HFFc6 (cell line): ENCODE data around the gene PLD5. TPM values are rescaled to one million over a fixed set of nuclear protein-coding genes. Genes with fewer than 3 reads are reported as not detected.
"Not testable (repeated sequence)": the region's sequence is repeated elsewhere in the genome, so short reads cannot be mapped to it uniquely, and the experiment has no call there.

Source experiments
- DNase-seq: peaks from one replicate; pipeline ENCODE4 v3.0.0-alpha.2; 2018
- H3K27ac Mint-ChIP-seq: 2 replicates; pipeline ENCODE4 v1.8.0; 2020; ENCODE audit warnings: mild to moderate bottlenecking, mixed read lengths
- H3K27me3 Mint-ChIP-seq: 2 replicates; pipeline ENCODE4 v1.8.0; 2021; ENCODE audit warnings: mild to moderate bottlenecking, moderate library complexity, mixed read lengths; ENCODE audit not compliant: insufficient read depth
- H3K36me3 Mint-ChIP-seq: 2 replicates; pipeline ENCODE4 v1.8.0; 2021; ENCODE audit warnings: low read depth, mixed read lengths
- H3K4me1 Mint-ChIP-seq: 2 replicates; pipeline ENCODE4 v1.8.0; 2020; ENCODE audit warnings: low read depth, mixed read lengths
- H3K4me3 Mint-ChIP-seq: 2 replicates; pipeline ENCODE4 v1.8.0; 2020; ENCODE audit warnings: mild to moderate bottlenecking, moderate library complexity, mixed read lengths
- H3K9me3 Mint-ChIP-seq: 2 replicates; pipeline ENCODE4 v1.8.0; 2020; ENCODE audit warnings: mild to moderate bottlenecking, mixed read lengths
- total RNA-seq, 6 experiments: library from RNA; stranded (reverse); fragmentation: NEBNext Ultra II Directional; extraction: Animal tissue kit (Norgen Biotek cat#: 25700); gene quantifications; 2 replicates in 1 of 6; 3 replicates in 5 of 6; pipeline ENCODE4 v1.2.3, GENCODE V29; 2021
- TF ChIP-seq, protein P1 (sequence below): fragments of 200-600 bp; sonication (generic); IDR thresholded peaks from 2 replicates; pipeline ENCODE4 v1.5.0; 2021; ENCODE audit warnings: antibody characterized with exemption, mild to moderate bottlenecking

The PLD5 gene
- total RNA-seq, 6 experiments from 2014 or later, result not detected

DNA sequence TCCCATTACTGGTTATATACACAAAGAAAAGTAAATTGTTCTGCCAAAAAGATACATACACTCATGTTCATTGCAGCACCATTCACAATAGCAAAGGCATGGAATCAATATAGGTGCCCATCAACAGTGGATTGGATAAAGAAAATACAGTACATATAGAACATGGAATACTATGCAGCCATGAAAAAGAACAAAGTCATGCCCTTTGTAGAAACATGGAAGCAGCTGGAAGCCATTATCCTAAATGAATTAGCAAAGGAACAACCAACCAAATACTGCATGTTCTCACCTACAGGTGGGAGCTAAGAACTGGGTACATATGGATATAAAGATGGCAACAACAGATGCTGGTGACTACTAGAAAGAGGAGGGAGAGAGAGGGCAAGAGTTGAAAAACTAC is 132.6 kb downstream of the PLD5 start:
- Mint-ChIP-seq H3K27ac (no peak overlapping the region), H3K36me3 (no peaks in the 10 kb centered on the region), H3K9me3 (peaks cover 34% of the 10 kb centered on the region), H3K27me3 (no peaks in the 10 kb centered on the region), H3K4me1 (no peaks in the 10 kb centered on the region), H3K4me3 (no peak overlapping the region)
- TF ChIP-seq, protein P1, sequence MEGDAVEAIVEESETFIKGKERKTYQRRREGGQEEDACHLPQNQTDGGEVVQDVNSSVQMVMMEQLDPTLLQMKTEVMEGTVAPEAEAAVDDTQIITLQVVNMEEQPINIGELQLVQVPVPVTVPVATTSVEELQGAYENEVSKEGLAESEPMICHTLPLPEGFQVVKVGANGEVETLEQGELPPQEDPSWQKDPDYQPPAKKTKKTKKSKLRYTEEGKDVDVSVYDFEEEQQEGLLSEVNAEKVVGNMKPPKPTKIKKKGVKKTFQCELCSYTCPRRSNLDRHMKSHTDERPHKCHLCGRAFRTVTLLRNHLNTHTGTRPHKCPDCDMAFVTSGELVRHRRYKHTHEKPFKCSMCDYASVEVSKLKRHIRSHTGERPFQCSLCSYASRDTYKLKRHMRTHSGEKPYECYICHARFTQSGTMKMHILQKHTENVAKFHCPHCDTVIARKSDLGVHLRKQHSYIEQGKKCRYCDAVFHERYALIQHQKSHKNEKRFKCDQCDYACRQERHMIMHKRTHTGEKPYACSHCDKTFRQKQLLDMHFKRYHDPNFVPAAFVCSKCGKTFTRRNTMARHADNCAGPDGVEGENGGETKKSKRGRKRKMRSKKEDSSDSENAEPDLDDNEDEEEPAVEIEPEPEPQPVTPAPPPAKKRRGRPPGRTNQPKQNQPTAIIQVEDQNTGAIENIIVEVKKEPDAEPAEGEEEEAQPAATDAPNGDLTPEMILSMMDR, result no peak
- no peak for DNase-seq

DNA sequence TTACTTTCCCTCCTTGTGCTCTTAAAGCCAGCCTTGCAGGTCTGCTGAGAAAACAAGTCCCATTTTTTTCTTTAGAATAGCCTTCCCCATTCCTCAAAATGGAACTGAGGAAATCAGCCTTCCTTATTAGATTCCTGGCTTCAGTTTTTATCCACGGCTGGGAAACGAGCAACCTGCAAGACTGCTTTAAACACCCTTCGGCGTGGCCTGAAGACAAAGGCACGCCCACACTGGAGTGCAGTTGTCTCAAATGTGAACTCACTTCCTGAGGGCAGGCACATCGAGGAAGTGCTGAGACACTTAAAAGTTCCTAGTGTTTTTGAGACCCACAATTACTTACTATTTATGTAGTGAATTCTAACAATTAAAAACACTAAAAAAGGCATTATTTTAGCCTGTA is 148.4 kb downstream of the PLD5 start:
- peaks cover 57% of the 10 kb centered on the region for H3K9me3 Mint-ChIP-seq
- DNase-seq, H3K27me3 Mint-ChIP-seq, H3K27ac Mint-ChIP-seq, H3K4me3 Mint-ChIP-seq, H3K36me3 Mint-ChIP-seq, H3K4me1 Mint-ChIP-seq: not testable (repeated sequence)

DNA sequence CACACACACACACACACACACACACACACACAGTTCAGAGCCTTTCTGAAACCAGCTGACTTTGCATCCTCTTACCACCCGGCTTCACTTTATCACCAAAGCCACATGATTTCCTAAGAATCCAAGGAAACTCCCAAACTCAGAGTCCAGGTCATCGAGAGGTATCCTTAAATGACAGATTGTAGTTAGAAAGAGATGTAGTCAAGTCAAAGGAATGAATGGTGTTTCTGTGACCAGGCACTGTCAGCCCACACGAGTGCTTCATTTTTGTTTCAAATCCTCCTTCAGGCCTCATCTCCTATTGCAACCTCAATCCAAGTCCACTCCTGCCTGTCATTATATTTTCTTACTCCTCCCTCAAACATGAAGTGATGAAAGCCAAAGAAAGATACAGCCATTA is 174.1 kb downstream of the PLD5 start:
- H3K27ac Mint-ChIP-seq, H3K4me3 Mint-ChIP-seq, H3K27me3 Mint-ChIP-seq, DNase-seq, H3K4me1 Mint-ChIP-seq, H3K36me3 Mint-ChIP-seq: not testable (repeated sequence)
- H3K9me3 Mint-ChIP-seq, result peaks cover 37% of the 10 kb centered on the region

DNA sequence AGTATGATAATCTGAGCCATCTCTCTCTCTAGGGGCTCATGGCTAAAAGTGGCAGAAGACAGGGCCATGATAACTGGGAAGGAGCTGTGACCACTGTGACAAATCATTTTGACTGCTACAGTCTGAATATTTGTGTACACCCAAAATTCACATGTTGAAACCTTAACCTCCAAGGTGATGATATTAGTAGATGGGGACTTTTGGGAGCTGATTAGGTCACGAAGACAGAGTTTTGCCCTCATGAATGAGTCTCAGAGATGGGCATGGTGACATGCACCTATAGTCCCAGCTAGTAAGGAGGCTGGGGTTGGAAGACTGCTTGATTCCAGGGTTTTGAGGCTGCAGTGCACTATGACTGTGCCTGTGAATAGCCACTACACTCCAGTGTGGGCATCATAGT is 174.9 kb downstream of the PLD5 start:
- Mint-ChIP-seq H3K27me3 (no peaks in the 10 kb centered on the region), H3K4me3 (no peak overlapping the region), H3K36me3 (no peaks in the 10 kb centered on the region), H3K27ac (no peak overlapping the region), H3K4me1 (no peaks in the 10 kb centered on the region), H3K9me3 (peaks cover 37% of the 10 kb centered on the region)
- TF ChIP-seq, protein P1, result no peak
- DNase-seq, result no peak

DNA sequence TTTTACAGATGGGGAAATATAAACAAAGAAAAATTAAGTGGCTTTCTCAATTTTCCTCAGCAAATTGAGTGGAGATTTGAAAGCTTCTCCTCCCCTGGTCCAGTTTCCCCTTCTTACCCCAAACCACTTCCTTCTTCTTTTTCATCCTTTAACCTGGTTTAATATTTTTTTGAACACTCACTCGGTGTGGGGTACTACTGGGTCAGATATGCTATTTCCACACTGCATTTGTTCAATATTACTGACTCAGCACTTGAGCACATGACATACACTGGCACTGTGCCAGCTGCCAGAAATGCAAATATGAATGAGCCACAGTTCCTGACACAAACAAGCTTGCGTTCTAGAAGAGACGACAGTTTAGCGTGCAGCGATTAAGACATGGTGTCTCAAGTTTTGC is 193.6 kb downstream of the PLD5 start:
- not testable (repeated sequence) for H3K27me3 Mint-ChIP-seq, H3K27ac Mint-ChIP-seq, DNase-seq, H3K4me3 Mint-ChIP-seq, H3K4me1 Mint-ChIP-seq, H3K36me3 Mint-ChIP-seq
- H3K9me3 Mint-ChIP-seq, result peaks cover 45% of the 10 kb centered on the region

DNA sequence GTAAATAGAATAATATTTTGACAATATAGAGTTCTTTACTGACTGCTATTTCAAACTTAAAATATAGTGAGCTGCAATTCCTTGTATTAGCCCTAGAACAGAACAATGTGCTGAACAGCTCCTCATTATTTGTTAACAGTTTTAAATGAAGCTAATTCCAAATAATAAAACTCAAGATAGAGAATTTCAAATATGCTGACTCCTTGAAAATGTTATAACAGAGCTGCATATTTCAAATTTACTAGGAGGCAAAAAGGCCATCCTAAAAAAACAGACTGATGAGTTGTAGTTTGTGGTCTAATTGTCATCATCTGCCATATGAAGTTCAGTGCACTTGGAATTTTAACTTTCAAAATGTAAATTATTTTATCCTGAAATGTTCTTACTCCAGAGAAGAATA is 197.1 kb downstream of the PLD5 start:
- H3K9me3 Mint-ChIP-seq, result peaks cover 38% of the 10 kb centered on the region
- H3K4me1 Mint-ChIP-seq, H3K27ac Mint-ChIP-seq, H3K27me3 Mint-ChIP-seq, H3K4me3 Mint-ChIP-seq, DNase-seq, H3K36me3 Mint-ChIP-seq: not testable (repeated sequence)

DNA sequence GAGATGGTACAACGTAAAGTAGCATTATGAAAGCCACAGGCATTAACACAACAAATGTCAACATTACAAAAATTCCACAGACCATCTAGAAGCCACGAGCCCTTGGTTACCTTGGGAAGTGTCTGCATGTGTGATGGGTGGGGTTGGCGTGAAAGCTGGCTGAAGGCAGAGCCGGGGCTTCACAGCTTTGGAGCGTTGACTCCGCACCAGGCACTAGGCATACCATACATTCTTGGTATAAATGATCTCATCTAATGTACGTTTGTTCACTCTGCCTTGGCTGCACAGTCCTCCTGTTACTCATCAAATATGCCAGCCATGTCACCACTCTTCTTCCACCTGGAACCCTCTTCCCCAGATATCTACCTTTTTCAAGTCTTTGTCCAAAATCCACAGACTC is 202.5 kb downstream of the PLD5 start:
- H3K27me3 Mint-ChIP-seq, H3K27ac Mint-ChIP-seq, H3K36me3 Mint-ChIP-seq, H3K4me1 Mint-ChIP-seq, DNase-seq, H3K4me3 Mint-ChIP-seq: not testable (repeated sequence)
- H3K9me3 Mint-ChIP-seq, result peaks cover 30% of the 10 kb centered on the region

DNA sequence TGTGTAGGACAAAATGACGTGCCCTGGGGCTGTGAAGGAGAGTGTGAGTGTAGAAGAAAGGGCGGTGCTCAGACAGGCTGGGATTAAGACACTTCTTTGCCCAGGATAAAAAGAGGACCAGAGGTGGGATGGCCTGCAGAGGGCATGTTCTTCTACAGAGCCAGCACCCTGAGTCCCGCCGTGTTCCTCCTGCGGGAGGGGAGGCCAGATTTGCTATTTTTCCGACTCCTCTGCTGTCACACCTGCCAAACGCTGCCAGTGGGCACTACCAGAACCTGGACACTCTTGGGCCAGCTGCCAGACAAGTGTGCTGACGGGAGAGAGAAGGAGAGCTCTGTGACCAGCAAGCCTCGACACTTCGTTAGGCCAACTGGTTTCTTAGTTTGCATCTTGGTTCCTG is 206.4 kb downstream of the PLD5 start:
- peaks cover 27% of the 10 kb centered on the region for H3K9me3 Mint-ChIP-seq
- no peaks in the 10 kb centered on the region; the same call in 1 of the 2 replicates for H3K27me3 Mint-ChIP-seq
- H3K27ac Mint-ChIP-seq, result no peak overlapping the region
- TF ChIP-seq, protein P1, result no peak
- H3K36me3 Mint-ChIP-seq, result peaks cover 5% of the 10 kb centered on the region; the same call in 1 of the 2 replicates
- no peak overlapping the region for H3K4me3 Mint-ChIP-seq
- no peak for DNase-seq
- no peaks in the 10 kb centered on the region for H3K4me1 Mint-ChIP-seq

DNA sequence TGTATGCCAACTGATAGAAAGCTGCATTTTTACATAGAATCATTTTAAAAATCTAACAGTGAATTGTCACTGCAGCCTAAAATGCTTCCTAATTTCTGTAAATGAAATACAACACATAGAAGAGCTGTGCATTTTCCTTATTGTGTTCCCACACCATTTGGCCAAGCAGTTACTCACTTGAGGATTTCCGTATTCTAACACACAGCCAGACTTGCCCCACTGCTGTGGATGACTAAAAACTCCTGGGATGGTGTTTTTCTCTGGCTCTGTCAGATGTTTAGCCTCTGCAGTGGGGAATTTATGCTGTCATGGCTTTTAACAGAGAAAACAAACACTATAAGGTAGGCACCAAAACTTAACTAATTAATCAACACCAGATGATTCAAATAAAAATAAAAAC is 209.6 kb downstream of the PLD5 start:
- not testable (repeated sequence) for H3K27ac Mint-ChIP-seq, H3K4me3 Mint-ChIP-seq, H3K36me3 Mint-ChIP-seq, H3K27me3 Mint-ChIP-seq, DNase-seq, H3K4me1 Mint-ChIP-seq
- peaks cover 26% of the 10 kb centered on the region for H3K9me3 Mint-ChIP-seq

DNA sequence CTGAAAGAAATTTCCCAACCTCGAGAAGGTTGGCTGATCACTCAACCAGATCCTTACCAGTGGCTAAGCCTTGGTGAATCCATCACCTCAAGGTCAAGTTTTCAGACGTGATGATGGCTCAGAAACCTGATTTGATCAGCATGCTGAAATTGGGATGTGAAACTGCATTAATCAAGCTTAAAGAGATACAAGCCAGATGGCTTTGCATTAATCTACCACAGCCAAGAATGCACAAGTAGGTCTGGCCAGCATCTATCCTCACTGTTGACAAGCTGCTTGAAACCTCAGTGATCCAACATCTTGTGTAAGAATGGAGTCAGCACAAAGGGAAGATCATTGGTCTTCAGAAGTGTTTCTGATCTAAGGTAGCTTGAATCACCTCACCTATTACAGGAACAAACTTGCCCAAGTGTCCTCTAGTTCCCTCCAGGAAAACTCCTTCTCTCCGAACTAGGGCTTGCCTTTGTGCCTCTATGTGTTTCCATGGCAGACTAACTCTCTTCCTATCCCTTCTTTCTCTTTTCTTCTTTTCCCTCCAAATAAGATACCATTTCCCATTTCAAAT is 210.3 kb downstream of the PLD5 start:
- H3K4me1 Mint-ChIP-seq, H3K27me3 Mint-ChIP-seq, H3K4me3 Mint-ChIP-seq, H3K27ac Mint-ChIP-seq, H3K36me3 Mint-ChIP-seq, DNase-seq: not testable (repeated sequence)
- H3K9me3 Mint-ChIP-seq, result peaks cover 26% of the 10 kb centered on the region

DNA sequence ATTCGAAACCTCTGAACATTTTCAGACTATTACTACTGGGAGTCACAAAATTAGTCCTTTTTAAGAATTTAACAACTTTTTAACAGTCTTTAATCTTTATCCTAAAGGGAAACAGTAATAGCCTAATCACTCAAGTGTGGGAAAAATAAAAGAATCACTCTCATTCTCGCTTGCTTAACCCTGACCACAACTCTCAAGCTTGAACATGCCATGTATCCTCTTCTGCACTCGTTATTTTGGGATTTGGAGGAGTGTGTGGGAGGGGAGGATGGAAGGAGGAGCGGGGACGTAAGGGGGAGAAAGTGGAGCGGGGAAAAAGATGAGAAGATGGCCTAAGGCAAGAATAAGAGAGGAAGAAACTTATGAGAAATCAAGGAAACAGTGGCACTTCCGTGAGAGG is 215.8 kb downstream of the PLD5 start:
- not testable (repeated sequence) for H3K36me3 Mint-ChIP-seq, H3K27me3 Mint-ChIP-seq, H3K4me3 Mint-ChIP-seq, H3K4me1 Mint-ChIP-seq, DNase-seq, H3K27ac Mint-ChIP-seq
- H3K9me3 Mint-ChIP-seq, result peaks cover 26% of the 10 kb centered on the region; the same call in 1 of the 2 replicates

DNA sequence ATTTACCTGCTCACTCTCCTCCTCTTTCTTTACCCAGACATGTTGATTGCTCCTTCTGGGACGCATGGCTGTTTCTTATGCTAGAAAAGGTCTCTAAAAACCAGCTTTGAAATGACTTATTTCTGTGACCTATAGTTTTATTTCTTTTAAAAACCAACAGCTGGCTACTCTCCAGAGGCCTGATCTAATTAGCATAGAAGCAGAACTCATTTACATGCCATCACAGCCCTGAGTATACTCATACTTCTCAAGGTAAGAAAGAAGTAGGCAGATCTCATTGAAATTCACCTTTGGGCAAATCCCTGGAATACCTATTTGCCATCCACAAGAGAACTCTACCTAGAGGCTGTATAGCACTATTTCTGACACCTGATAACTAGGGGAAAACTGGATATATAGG is 230.7 kb downstream of the PLD5 start:
- not testable (repeated sequence) for H3K4me3 Mint-ChIP-seq, H3K36me3 Mint-ChIP-seq, H3K27ac Mint-ChIP-seq, H3K27me3 Mint-ChIP-seq, DNase-seq, H3K4me1 Mint-ChIP-seq
- peaks cover 13% of the 10 kb centered on the region for H3K9me3 Mint-ChIP-seq
